Adrenal gland (tissue), 5 donors: ENCODE data around the gene TMEM94.

ENCODE experiments used
- CTCF ChIP-seq, 6 experiments: fragments of 450-650 bp in 4 of 6; fragments of 200-600 bp in 2 of 6; sonication (generic) in 1 of 6; IDR thresholded peaks; 1 replicate in 5 of 6; 2 replicates in 1 of 6; pipeline versions ENCODE4 v1.5.1 to v1.8.0; 2016 to 2021; ENCODE audit warnings: antibody characterized with exemption in 6 of 6, mild to moderate bottlenecking in 2 of 6, moderate library complexity in 1 of 6
- POLR2A ChIP-seq, 2 donors: fragments of 450-650 bp; IDR thresholded peaks; one replicate each; pipeline ENCODE4 v1.6.1; 2017; ENCODE audit warnings: antibody characterized with exemption in 2 of 2, mild to moderate bottlenecking in 2 of 2, moderate library complexity in 1 of 2
- donor health status: DM: no; HTN: no; CAD: no.

GRCh38 chr17:75459246-75459589 is 2.8 kb downstream of the TMEM94 start:
- no peak for TF ChIP-seq CTCF (IDR thresholded peaks at IDR 0.05)
- no peak for TF ChIP-seq POLR2A (IDR thresholded peaks at IDR 0.05)
